Measurements from ENCODE around the gene KIF1B.
"Not testable (repeated sequence)": the region's sequence is repeated elsewhere in the genome, so short reads cannot be mapped to it uniquely, and the experiment has no call there.

The KIF1B gene

GRCh38 chr1:10192263-10192662 is 18.1 kb upstream of the KIF1B start:
- DNase-seq = no peak

GRCh38 chr1:10193288-10193687 is 17.1 kb upstream of the KIF1B start:
- DNase-seq = no peak

- no peak for DNase-seq
Measured at GRCh38 chr1:10195570-10195969, 14.8 kb upstream of the KIF1B start.

- no peak for DNase-seq
Measured at GRCh38 chr1:10196976-10197375, 13.4 kb upstream of the KIF1B start.

GRCh38 chr1:10200620-10201019 is 9.8 kb upstream of the KIF1B start:
- DNase-seq = no peak

- peak; percentile 51 for DNase-seq
Measured at GRCh38 chr1:10204003-10204642, 6.2 kb upstream of the KIF1B start.

- DNase-seq = not testable (repeated sequence)
Measured at GRCh38 chr1:10205206-10205605, 5.2 kb upstream of the KIF1B start.

GRCh38 chr1:10207810-10208209 is 2.6 kb upstream of the KIF1B start:
- DNase-seq = no peak

- no peak for DNase-seq
Measured at GRCh38 chr1:10208537-10208936, 1.8 kb upstream of the KIF1B start.

- no peak for DNase-seq
Measured at GRCh38 chr1:10209590-10209904, 823 bp upstream of the KIF1B start.

GRCh38 chr1:10210841-10211804 is 753 bp downstream of the KIF1B start:
- peak; percentile 83 for DNase-seq

GRCh38 chr1:10211805-10212410 is 1.5 kb downstream of the KIF1B start:
- DNase-seq = no peak

GRCh38 chr1:10212476-10212875 is 2.1 kb downstream of the KIF1B start:
- no peak for DNase-seq

GRCh38 chr1:10213186-10213705 is 2.9 kb downstream of the KIF1B start:
- DNase-seq = no peak

GRCh38 chr1:10216090-10216749 is 5.8 kb downstream of the KIF1B start:
- no peak for DNase-seq

- DNase-seq = no peak
Measured at GRCh38 chr1:10217748-10218441, 7.5 kb downstream of the KIF1B start.

GRCh38 chr1:10220200-10220599 is 9.8 kb downstream of the KIF1B start:
- DNase-seq = no peak

GRCh38 chr1:10220657-10221056 is 10.3 kb downstream of the KIF1B start:
- DNase-seq = not testable (repeated sequence)

GRCh38 chr1:10225573-10225972 is 15.2 kb downstream of the KIF1B start:
- DNase-seq = no peak

- DNase-seq = no peak
Measured at GRCh38 chr1:10228528-10228927, 18.2 kb downstream of the KIF1B start.

- DNase-seq = no peak
Measured at GRCh38 chr1:10229903-10230302, 19.5 kb downstream of the KIF1B start.

- no peak for DNase-seq
Measured at GRCh38 chr1:10232163-10232562, 21.8 kb downstream of the KIF1B start.

Measured in retina (tissue), 1 donor.